Measurements from ENCODE around the gene MMP21. TPM values are rescaled to one million over a fixed set of nuclear protein-coding genes. Genes with fewer than 3 reads are reported as not detected.

The MMP21 gene
- total RNA-seq, 1 experiment from 2014 or later, result not detected

DNA sequence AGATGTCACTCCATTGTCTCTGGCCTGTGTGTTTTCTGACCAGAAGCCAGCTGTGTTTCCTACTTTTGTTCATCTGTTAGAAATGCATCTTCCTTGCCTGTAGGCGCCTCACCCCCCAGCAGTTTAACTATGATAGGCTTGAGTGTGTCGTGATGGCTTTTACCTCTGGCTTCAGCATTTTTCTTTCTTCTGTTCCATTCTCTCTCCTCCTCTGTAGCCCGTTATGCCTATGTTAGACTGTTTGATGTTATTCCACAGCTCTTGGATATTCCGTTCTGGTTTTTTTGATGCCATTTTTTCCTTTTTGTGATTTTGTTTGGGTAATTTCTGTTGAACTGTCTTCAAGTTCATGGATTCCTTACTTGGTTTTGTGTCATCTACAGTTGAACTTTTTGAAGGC lies 17.9 kb downstream of the MMP21 start:
- TF ChIP-seq, protein P1, sequence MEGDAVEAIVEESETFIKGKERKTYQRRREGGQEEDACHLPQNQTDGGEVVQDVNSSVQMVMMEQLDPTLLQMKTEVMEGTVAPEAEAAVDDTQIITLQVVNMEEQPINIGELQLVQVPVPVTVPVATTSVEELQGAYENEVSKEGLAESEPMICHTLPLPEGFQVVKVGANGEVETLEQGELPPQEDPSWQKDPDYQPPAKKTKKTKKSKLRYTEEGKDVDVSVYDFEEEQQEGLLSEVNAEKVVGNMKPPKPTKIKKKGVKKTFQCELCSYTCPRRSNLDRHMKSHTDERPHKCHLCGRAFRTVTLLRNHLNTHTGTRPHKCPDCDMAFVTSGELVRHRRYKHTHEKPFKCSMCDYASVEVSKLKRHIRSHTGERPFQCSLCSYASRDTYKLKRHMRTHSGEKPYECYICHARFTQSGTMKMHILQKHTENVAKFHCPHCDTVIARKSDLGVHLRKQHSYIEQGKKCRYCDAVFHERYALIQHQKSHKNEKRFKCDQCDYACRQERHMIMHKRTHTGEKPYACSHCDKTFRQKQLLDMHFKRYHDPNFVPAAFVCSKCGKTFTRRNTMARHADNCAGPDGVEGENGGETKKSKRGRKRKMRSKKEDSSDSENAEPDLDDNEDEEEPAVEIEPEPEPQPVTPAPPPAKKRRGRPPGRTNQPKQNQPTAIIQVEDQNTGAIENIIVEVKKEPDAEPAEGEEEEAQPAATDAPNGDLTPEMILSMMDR (conservative IDR thresholded peaks at IDR 0.05), result no peak
- H4K5ac ChIP-seq (ENCODE audit: insufficient read length, low read depth, low read length), result no peak overlapping the region
- H2BK12ac ChIP-seq (ENCODE audit: insufficient read length, low read depth, low read length), result no peak overlapping the region
- H3K27ac ChIP-seq (ENCODE audit: insufficient read length, low read depth, low read length), result no peak overlapping the region
- H3K14ac ChIP-seq (ENCODE audit: insufficient read depth, low read length), result no peak overlapping the region
- H2AK5ac ChIP-seq (ENCODE audit: insufficient read length, low read length), result no peak overlapping the region
- no peak overlapping the region for H3K4me2 ChIP-seq (ENCODE audit: insufficient read depth, insufficient read length, low read length)
- no peak overlapping the region for H2AFZ ChIP-seq (ENCODE audit: low read length)
- no peaks in the 10 kb centered on the region for H3K9me3 ChIP-seq (ENCODE audit: control insufficient read depth, low read depth, low read length)
- H2BK20ac ChIP-seq (ENCODE audit: low read depth, low read length, poor library complexity, severe bottlenecking), result no peak overlapping the region
- no peak overlapping the region for H4K91ac ChIP-seq (ENCODE audit: insufficient read length, low read depth, low read length)
- H3K4ac ChIP-seq (ENCODE audit: low read depth, low read length), result no peak overlapping the region
- Mint-ChIP-seq H3K27me3 (ENCODE audit: low read depth) (no peaks in the 10 kb centered on the region), H3K4me3 (no peak overlapping the region), H3K4me1 (peaks cover 12 to 22% of the 10 kb centered on the region in 2 experiments), H3K27ac (no peak overlapping the region), H3K9me3 (no peaks in the 10 kb centered on the region), H3K36me3 (ENCODE audit: insufficient read depth in 1 of 3, low read depth in 3 of 3) (peaks cover 25 to 74% (median 63%) of the 10 kb centered on the region in 3 experiments; a peak in 6 of 7 replicates)
- H3K18ac ChIP-seq (ENCODE audit: insufficient read length, low read depth, low read length), result no peak overlapping the region
- no peaks in the 10 kb centered on the region for H3K79me2 ChIP-seq (ENCODE audit: insufficient read depth, low read length)
- H3K23me2 ChIP-seq (ENCODE audit: insufficient read length, low read depth, low read length, poor library complexity, severe bottlenecking), result no peaks in the 10 kb centered on the region
- H4K20me1 ChIP-seq (ENCODE audit: control insufficient read depth, insufficient read depth, insufficient read length), result no peaks in the 10 kb centered on the region
- no peak overlapping the region for H2BK120ac ChIP-seq (ENCODE audit: low read depth, low read length, poor library complexity, severe bottlenecking)
- H3K23ac ChIP-seq (ENCODE audit: insufficient read length, low read depth, low read length), result no peak overlapping the region
- H3T11ph ChIP-seq (ENCODE audit: low read length), result no peak overlapping the region
- H2BK15ac ChIP-seq (ENCODE audit: low read depth, low read length), result no peak overlapping the region
- H2BK5ac ChIP-seq (ENCODE audit: insufficient read length, low read length), result no peak overlapping the region
- no peak overlapping the region for H3K56ac ChIP-seq (ENCODE audit: insufficient read length, low read depth, low read length)
- WGBS (ENCODE audit: extremely low coverage, insufficient read length, low lambda C conversion rate), result no CpG with 5 or more reads among the region's 4 CpGs
- no peak for DNase-seq
- H3K27me3 ChIP-seq (ENCODE audit: insufficient read depth, low read length), result no peaks in the 10 kb centered on the region
- H3K4me1 ChIP-seq (ENCODE audit: insufficient read depth, low read length), result no peaks in the 10 kb centered on the region; the same call in 1 of the 2 replicates
- H4K8ac ChIP-seq (replicated peaks; ENCODE audit: insufficient read length, low read depth, low read length), result no peak overlapping the region
- H3K9ac ChIP-seq (ENCODE audit: extremely low read depth, insufficient read length, low read length), result no peak overlapping the region
- no peaks in the 10 kb centered on the region for H3K79me1 ChIP-seq (ENCODE audit: insufficient read depth, low read depth, low read length, poor library complexity, severe bottlenecking)

All from H9 (cell line).